Smooth muscle cell (in vitro differentiated cells): Measurements from ENCODE around the gene PTH2. TPM values are rescaled to one million over a fixed set of nuclear protein-coding genes. Genes with fewer than 3 reads are reported as not detected.

Experiments
- DNase-seq: peaks from one replicate; lab custom pipeline; 2025; ENCODE audit not compliant: unreplicated experiment; lab: John Stamatoyannopoulos, UW
- H2AFZ ChIP-seq: fragments of 200-600 bp; sonication (generic); 2 replicates; pipeline ENCODE4 v1.6.0; 2016; ENCODE audit warnings: antibody characterized with exemption, low read depth, mild to moderate bottlenecking
- H3F3A ChIP-seq: fragments of 200-600 bp; sonication (generic); 2 replicates; pipeline ENCODE4 v1.6.0; 2017; ENCODE audit warnings: antibody characterized with exemption, low read depth
- H3K27ac ChIP-seq: fragments of 200-600 bp; sonication (generic); 2 replicates; pipeline ENCODE4 v1.5.1; 2016; ENCODE audit warnings: low read depth, mild to moderate bottlenecking
- H3K27me3 ChIP-seq: fragments of 200-600 bp; sonication (generic); 2 replicates; pipeline ENCODE4 v1.6.1; 2016; ENCODE audit warnings: low read depth, mild to moderate bottlenecking
- H3K36me3 ChIP-seq: fragments of 200-600 bp; sonication (generic); 2 replicates; pipeline ENCODE4 v1.5.1; 2016; ENCODE audit warnings: low read depth
- H3K4me1 ChIP-seq: fragments of 200-600 bp; sonication (generic); 2 replicates; pipeline ENCODE4 v1.5.1; 2016; ENCODE audit warnings: low read depth
- H3K4me2 ChIP-seq: fragments of 200-600 bp; sonication (generic); 2 replicates; pipeline ENCODE4 v1.6.0; 2016; ENCODE audit warnings: mild to moderate bottlenecking
- H3K4me3 ChIP-seq: fragments of 200-600 bp; sonication (generic); 2 replicates; pipeline ENCODE4 v1.5.1; 2016; ENCODE audit warnings: mild to moderate bottlenecking
- H3K79me2 ChIP-seq: fragments of 200-600 bp; sonication (generic); 2 replicates; pipeline ENCODE4 v1.6.0; 2016; ENCODE audit warnings: low read depth, mild to moderate bottlenecking
- H3K9ac ChIP-seq: fragments of 200-600 bp; sonication (generic); 2 replicates; pipeline ENCODE4 v1.6.0; 2016; ENCODE audit warnings: low read depth
- H3K9me3 ChIP-seq: fragments of 200-600 bp; sonication (generic); replicated peaks from 2 replicates; pipeline ENCODE4 v1.5.1; 2016; ENCODE audit warnings: low read depth
- H4K20me1 ChIP-seq: fragments of 200-600 bp; sonication (generic); 2 replicates; pipeline ENCODE4 v1.6.0; 2016; ENCODE audit warnings: low read depth
- WGBS: methylation state at CpG from one replicate; pipeline ENCODE4 v1.1.7; 2016; ENCODE audit warnings: low lambda C conversion rate; 5-methylcytosine and 5-hydroxymethylcytosine counted together
- polyA plus RNA-seq: library from polyadenylated mRNA; unstranded; fragments of >200 nt; fragmentation: Nextera tagmentation; extraction: Ambion mirVana; gene quantifications from 2 replicates; pipeline ENCODE4 v1.2.1, GENCODE V29; 2016
- total RNA-seq: library from RNA; depleted of rRNA; stranded (reverse); fragments of >200 nt; gene quantifications from 2 replicates; pipeline ENCODE4 v1.2.3, GENCODE V29; 2014
- TF ChIP-seq, protein P1 (sequence below): fragments of 200-600 bp; sonication (generic); IDR thresholded peaks from 2 replicates; pipeline ENCODE4 v1.5.1; 2017; ENCODE audit warnings: borderline replicate concordance, mild to moderate bottlenecking, antibody characterized with exemption; ENCODE audit not compliant: insufficient read depth, poor library complexity, severe bottlenecking

PTH2 gene
- total and polyA plus RNA-seq, 2 experiments from 2014 or later: not detected

DNA sequence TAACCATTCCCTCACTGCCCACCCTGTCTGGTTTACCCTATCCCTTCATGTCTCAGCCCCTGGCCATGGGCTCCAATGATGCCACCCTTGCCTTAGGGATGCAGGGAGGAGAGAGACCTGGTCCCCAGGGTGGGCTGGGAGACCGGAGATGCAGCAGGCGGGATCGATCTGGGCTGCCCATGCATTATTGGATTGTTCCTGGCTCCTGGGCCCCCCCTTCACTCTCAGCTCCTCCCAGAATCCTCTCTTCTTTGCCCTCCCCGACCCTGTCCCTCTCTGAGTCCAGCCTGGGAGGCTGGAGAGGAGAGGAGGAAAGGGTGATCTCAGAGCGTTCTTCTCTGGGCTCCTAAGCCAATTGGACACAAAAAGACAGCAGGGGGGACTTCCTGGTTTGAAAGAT lies 29.4 kb downstream of the PTH2 start:
- 82% methylated on average over 5 of the region's 5 CpGs for WGBS
- H3K9ac ChIP-seq: no peak overlapping the region
- no peaks in the 10 kb centered on the region for H3F3A ChIP-seq
- no peaks in the 10 kb centered on the region for H3K79me2 ChIP-seq
- no peak overlapping the region for H3K4me2 ChIP-seq
- no peak overlapping the region for H2AFZ ChIP-seq
- H3K27ac ChIP-seq: no peak overlapping the region
- H3K4me1 ChIP-seq: no peaks in the 10 kb centered on the region
- H4K20me1 ChIP-seq: no peaks in the 10 kb centered on the region
- H3K4me3 ChIP-seq: no peak overlapping the region
- no peaks in the 10 kb centered on the region for H3K36me3 ChIP-seq
- DNase-seq: no peak
- H3K27me3 ChIP-seq: peaks cover 9% of the 10 kb centered on the region
- TF ChIP-seq, protein P1, sequence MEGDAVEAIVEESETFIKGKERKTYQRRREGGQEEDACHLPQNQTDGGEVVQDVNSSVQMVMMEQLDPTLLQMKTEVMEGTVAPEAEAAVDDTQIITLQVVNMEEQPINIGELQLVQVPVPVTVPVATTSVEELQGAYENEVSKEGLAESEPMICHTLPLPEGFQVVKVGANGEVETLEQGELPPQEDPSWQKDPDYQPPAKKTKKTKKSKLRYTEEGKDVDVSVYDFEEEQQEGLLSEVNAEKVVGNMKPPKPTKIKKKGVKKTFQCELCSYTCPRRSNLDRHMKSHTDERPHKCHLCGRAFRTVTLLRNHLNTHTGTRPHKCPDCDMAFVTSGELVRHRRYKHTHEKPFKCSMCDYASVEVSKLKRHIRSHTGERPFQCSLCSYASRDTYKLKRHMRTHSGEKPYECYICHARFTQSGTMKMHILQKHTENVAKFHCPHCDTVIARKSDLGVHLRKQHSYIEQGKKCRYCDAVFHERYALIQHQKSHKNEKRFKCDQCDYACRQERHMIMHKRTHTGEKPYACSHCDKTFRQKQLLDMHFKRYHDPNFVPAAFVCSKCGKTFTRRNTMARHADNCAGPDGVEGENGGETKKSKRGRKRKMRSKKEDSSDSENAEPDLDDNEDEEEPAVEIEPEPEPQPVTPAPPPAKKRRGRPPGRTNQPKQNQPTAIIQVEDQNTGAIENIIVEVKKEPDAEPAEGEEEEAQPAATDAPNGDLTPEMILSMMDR: no peak
- H3K9me3 ChIP-seq: no peaks in the 10 kb centered on the region

DNA sequence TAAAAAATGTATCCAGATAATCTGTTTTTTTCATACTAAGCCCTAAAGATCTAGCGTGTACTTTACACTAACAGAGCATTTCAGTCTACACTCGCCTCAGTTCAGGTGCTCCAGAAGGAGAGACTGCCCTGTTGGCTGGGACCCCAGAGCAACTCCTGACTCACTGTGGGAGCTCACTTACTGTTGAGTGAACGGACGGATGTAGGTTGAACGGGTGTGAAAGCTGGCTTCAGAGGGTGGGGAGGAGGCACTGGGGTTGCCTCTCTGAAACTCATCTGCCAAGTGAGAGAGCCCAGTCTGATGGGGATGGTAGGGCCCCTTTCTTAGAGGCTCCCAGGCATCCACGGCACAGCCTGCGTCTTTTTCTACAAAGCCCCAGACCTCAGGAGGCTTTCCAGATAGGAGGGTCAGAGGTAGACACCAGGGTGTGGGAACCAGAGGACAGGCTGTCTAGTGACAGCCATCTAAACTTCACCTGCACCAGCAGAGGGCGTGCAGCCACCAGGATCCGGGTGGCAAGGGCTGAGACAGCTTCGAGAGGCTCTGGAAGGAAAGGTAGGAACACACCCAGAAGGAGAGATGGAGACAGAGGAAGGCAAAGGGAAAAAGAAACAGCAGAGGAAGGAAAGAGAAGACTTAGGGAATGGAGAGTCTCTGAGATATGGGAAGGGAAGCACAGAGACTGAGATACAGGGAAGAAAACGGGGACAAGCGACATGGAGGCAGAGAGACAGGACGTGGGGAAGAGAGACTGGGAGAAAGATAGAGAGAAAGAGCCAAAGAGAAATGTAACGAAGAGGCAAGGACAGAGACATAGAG lies 31.5 kb downstream of the PTH2 start:
- Histone ChIP-seq H2AFZ (no peak overlapping the region), H3K4me1 (no peaks in the 10 kb centered on the region), H3K79me2 (no peaks in the 10 kb centered on the region), H3K4me3 (no peak overlapping the region), H3K9me3 (no peaks in the 10 kb centered on the region), H4K20me1 (no peaks in the 10 kb centered on the region), H3F3A (no peaks in the 10 kb centered on the region), H3K36me3 (no peaks in the 10 kb centered on the region), H3K27me3 (peaks cover 9% of the 10 kb centered on the region), H3K4me2 (no peak overlapping the region), H3K9ac (no peak overlapping the region), H3K27ac (no peak overlapping the region)
- TF ChIP-seq, protein P1: peak; percentile 80
- 38% methylated on average over 14 of the region's 14 CpGs for WGBS
- peak; percentile 9 for DNase-seq

DNA sequence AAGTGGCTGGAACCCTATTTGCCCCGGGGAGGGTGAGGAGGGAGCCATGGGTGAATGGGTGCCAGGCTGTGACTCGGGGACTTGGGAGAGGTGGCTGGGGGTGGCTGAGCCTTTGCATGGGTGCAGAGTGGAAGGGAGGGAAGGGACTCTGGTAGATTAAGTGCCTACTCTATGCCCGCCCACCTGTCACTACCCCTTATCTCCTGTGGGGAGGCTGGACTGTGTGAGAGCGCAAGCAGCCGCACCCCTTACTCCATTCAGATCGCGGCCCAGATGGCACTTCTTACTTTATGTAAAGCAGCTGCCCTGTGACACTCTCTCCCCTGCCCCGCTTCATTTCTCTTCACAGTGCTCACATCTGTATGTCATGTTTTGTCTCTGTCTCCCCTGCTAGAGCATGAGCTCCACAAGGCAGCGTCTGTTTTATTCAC lies 32.3 kb downstream of the PTH2 start:
- H3K27me3 ChIP-seq: peaks cover 9% of the 10 kb centered on the region
- H4K20me1 ChIP-seq: no peaks in the 10 kb centered on the region
- H2AFZ ChIP-seq: no peak overlapping the region
- no peak overlapping the region for H3K4me3 ChIP-seq
- no peak for DNase-seq
- no peak overlapping the region for H3K27ac ChIP-seq
- no peaks in the 10 kb centered on the region for H3K4me1 ChIP-seq
- no peaks in the 10 kb centered on the region for H3K79me2 ChIP-seq
- TF ChIP-seq, protein P1: no peak
- WGBS: 75% methylated on average over 9 of the region's 9 CpGs
- no peaks in the 10 kb centered on the region for H3K36me3 ChIP-seq
- no peaks in the 10 kb centered on the region for H3K9me3 ChIP-seq
- H3K4me2 ChIP-seq: no peak overlapping the region
- no peak overlapping the region for H3K9ac ChIP-seq
- H3F3A ChIP-seq: no peaks in the 10 kb centered on the region
